GM12865 (cell line): ENCODE data around the gene CFAP100.

Source experiments
- DNase-seq: peaks from one replicate; pipeline ENCODE4 v3.0.0; 2010; ENCODE audit warnings: low read depth
- H3K4me3 ChIP-seq: 2 replicates; pipeline ENCODE4 v1.5.1; 2011; ENCODE audit warnings: mild to moderate bottlenecking, low read depth, low read length, control low read depth
- TF ChIP-seq, protein P1 (sequence below): IDR thresholded peaks from 2 replicates; pipeline ENCODE4 v1.5.1; 2011; ENCODE audit warnings: low read length, control low read depth, low read depth, inconsistent platforms; ENCODE audit not compliant: insufficient read depth; ENCODE audit errors: missing control alignments

The CFAP100 gene

DNA sequence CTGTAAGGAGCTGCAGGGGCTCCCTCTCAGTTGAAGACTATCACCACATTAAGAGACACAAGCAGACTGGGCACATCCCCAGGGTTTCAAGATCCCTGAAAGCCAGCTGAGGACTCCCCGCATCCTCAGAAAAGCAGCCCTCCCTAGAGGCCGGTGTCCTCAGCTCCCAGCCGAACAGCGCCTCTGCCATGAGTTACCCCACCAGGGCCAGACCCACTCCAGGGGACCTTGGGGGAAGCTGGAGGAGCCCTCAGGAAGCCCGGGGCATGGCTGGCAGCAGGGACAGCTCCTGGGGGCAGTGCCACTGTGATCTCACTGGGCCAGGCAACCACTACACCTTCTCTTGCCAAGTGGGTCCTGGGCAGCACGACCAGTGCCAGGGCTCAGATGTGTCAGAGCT, 45.6 kb upstream of the CFAP100 start:
- TF ChIP-seq, protein P1, sequence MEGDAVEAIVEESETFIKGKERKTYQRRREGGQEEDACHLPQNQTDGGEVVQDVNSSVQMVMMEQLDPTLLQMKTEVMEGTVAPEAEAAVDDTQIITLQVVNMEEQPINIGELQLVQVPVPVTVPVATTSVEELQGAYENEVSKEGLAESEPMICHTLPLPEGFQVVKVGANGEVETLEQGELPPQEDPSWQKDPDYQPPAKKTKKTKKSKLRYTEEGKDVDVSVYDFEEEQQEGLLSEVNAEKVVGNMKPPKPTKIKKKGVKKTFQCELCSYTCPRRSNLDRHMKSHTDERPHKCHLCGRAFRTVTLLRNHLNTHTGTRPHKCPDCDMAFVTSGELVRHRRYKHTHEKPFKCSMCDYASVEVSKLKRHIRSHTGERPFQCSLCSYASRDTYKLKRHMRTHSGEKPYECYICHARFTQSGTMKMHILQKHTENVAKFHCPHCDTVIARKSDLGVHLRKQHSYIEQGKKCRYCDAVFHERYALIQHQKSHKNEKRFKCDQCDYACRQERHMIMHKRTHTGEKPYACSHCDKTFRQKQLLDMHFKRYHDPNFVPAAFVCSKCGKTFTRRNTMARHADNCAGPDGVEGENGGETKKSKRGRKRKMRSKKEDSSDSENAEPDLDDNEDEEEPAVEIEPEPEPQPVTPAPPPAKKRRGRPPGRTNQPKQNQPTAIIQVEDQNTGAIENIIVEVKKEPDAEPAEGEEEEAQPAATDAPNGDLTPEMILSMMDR: no peak

DNA sequence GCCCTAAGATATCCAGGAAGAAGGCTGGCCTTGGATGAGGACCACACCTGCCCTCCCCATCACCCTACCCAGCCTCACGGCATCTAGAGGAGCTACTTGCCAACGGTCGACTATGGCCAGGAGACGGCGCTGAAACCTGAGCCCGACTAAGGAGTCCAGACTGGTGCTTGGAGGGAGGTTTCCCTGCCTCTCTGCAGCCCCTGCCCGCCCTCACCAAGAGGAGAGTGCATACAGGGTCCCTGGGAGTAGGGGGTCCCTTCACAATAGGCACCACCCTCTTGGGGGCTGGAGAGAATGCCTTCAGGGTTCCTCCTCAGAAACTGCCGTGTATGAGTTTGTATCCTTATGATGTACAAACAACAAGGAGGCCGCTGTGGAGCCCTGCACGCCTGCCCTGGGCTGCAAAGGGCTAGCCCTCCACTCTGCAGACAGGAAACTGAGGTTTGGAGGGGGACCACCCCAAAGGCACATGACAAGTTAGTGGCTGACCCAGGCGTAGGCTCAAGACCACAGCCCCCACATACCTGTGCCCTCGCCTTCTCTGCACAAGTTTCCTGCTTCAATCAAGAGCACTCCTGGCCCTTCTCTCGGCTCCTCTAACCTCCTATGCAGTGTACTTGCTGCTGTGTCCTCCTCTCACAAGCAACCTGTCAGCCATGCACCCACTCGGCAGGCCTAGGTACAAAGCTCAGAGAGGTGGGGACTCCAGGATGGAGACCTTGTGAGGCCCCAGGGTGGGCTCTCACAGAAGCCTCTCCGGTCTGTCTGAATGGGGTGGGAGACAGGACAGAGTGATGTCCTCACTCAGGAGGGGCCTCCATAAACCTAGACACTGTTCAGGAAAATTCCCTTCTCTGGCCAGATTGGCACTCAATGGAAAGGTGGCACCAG, 44.9 kb upstream of the CFAP100 start:
- DNase-seq: no peak
- no peak overlapping the region for H3K4me3 ChIP-seq
- TF ChIP-seq, protein P1: no peak

More for the DNA sequence above, 45.6 kb upstream of the CFAP100 start:
- H3K4me3 ChIP-seq: no peak overlapping the region
- no peak for DNase-seq

DNA sequence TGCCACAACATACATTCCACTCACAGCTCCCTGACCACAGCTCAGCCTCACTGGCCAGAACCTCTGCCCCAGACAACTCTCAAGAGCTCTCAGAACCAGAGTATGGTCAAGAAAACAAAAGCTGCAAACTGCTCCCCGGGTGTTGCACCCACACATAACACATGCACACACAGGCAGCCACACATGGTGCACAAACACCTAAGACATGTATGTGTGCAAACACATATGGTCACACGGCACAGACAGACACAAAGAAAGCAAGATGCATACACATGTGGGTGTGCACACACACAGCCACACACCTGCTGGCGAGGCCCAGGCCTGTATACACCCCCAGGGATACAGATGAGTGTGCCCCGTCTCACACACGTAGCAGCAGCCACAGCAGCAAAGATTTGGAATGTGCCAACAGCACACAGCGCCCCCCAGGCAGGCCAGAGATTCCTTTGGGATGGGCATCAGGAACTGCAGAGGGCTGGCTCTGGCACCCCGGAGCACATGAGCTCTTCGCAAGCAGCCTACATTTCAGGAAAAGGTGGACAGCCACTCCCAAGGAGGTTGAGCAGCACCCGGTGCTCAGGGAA, 44.1 kb upstream of the CFAP100 start:
- no peak overlapping the region for H3K4me3 ChIP-seq
- no peak for DNase-seq
- TF ChIP-seq, protein P1: no peak

DNA sequence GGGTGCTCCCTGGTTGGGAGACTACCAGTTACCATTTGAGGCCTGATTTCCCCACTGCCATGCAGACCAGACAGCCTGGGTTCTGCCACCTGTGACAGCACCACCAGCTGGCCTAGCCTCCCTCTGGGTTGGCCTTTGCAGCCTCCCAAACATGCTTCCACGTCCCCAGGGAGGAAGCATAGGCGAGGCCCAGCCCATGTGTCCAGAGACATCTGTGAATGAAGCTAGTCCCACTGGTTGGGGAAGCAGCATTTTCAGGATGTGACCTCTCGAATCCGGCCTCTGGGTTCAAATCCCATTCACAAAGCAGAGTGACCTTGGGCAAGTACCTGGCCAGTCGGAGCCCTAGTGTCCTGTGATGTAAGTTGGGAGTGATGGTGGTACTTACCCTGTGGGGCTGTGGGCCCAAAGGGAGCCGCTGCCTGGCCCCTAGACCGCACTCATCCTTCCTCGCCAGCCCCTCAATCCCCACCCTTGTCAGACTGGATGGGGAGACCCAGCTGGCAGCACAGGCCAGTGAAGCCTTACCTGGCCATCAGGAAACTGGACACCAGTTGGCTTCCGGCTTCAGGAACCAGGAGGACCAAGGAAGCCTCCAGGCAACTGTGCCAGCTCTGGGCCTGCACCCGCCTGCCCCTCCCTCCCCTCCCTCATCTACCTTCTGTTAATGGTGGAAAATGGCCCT, 43.5 kb upstream of the CFAP100 start:
- H3K4me3 ChIP-seq: no peak overlapping the region
- TF ChIP-seq, protein P1: no peak
- no peak for DNase-seq

GRCh38 chr3:126351771-126352475, 42.8 kb upstream of the CFAP100 start:
- TF ChIP-seq, protein P1: no peak
- DNase-seq: no peak
- no peak overlapping the region for H3K4me3 ChIP-seq
